ENCODE data around the gene WIZ.

The WIZ gene

DNA sequence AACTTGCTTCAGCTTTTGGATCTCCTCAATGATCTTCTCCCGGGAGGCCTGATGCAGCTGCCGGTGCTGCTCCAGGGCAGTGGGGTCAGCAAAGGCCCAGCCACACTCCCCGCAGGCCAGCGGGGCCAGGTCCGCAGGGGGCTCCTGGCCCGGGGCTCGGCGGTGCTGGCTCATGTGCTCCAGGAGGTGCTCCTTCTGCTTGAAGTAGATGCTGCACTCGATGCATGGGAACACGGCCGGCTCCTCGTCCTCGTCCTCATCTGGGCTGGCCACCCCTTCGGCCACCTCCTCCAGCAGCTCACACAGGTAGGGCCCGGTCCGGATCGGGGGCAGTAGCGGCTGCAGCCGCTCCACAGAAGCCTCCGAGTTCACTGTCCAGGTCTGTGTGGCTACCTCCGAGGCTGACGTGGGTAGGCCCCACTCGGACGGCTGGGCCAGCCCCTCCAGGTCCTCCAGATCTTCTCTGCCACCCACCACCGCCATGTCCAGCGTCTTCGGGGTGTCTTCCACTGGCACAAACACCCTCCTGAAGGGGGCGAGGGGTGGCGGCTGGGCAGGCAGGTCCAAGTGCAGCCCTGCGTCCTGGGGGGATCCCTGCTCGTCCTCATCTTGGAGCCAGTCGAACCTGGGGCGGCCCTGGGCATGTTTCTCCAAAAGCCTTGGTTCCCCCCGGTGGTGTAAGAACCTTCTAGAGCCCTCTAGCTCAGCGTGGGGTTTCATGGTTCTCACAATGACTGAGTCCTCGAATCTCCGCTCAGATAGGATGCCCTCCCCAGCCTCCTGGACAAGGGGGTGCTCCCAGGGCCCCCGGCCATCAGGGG is 9.7 kb downstream of the WIZ start:
- no peak for DNase-seq (ENCODE audit: low read depth)
- H3K4me3 ChIP-seq (ENCODE audit: low read depth, low read length): no peak overlapping the region
- TF ChIP-seq, protein P1, sequence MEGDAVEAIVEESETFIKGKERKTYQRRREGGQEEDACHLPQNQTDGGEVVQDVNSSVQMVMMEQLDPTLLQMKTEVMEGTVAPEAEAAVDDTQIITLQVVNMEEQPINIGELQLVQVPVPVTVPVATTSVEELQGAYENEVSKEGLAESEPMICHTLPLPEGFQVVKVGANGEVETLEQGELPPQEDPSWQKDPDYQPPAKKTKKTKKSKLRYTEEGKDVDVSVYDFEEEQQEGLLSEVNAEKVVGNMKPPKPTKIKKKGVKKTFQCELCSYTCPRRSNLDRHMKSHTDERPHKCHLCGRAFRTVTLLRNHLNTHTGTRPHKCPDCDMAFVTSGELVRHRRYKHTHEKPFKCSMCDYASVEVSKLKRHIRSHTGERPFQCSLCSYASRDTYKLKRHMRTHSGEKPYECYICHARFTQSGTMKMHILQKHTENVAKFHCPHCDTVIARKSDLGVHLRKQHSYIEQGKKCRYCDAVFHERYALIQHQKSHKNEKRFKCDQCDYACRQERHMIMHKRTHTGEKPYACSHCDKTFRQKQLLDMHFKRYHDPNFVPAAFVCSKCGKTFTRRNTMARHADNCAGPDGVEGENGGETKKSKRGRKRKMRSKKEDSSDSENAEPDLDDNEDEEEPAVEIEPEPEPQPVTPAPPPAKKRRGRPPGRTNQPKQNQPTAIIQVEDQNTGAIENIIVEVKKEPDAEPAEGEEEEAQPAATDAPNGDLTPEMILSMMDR (IDR thresholded peaks at IDR 0.05; ENCODE audit: low read depth, low read length, missing control alignments): no peak

DNA sequence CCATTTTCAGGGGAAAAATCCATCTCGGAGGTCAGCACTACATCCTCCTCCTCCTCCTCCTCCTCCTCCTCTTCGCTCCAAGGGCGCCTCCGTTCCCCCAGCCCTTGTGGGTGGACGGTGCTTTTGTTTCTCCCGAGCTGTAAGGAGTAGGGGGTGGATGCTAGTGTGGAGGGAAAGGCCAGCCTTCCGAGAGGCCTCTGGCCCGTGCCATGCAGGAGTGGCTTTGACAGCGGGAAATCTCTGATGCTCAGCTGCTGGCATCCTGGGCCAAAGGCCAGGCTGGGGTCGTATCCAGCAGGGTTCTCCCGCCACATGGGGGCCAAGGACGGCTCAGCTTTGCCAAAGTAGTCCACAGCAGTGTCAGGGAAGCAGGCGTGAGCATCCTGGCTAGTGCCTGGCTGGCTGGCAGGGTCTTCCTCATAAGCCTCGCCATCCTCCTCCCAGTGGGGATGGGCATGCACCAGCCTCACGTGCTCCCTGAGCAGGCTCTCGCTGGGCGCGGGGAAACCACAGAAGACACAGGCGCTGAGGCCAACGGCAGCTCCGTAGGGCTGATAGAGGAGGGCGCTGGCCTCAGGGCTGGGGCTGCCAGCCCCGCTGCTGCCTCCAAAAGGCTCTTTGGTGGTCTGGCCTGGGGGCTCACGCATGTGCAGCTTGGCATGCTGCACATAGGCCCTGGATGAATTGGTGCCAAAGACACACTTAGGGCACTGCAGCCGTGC is 10.5 kb downstream of the WIZ start:
- TF ChIP-seq, protein P1 (IDR thresholded peaks at IDR 0.05; ENCODE audit: low read depth, low read length, missing control alignments): no peak
- no peak for DNase-seq (ENCODE audit: low read depth)
- H3K4me3 ChIP-seq (ENCODE audit: low read depth, low read length): no peak overlapping the region

DNA sequence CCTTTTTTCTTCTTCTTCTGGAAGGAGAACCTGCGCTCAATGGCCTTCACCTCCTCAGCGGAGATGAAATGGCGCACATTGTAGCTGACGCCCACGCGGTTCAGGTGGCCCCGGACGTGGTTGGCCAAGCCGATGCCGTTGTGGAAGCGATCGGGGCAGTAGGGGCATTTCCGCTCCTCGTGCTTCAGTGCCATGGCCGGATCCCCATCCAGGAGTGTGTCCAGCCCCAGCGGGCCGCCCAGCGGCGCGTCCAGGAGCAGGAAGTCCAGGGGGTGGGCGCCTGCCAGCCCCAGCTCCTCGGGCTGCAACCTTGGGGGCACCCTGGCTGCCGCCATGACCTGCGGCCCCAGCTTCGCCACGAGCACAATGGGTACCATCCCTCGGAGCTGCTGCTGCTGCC is 11.2 kb downstream of the WIZ start:
- TF ChIP-seq, protein P1 (IDR thresholded peaks at IDR 0.05; ENCODE audit: low read depth, low read length, missing control alignments): no peak
- H3K4me3 ChIP-seq (ENCODE audit: low read depth, low read length): no peak overlapping the region
- no peak for DNase-seq (ENCODE audit: low read depth)

DNA sequence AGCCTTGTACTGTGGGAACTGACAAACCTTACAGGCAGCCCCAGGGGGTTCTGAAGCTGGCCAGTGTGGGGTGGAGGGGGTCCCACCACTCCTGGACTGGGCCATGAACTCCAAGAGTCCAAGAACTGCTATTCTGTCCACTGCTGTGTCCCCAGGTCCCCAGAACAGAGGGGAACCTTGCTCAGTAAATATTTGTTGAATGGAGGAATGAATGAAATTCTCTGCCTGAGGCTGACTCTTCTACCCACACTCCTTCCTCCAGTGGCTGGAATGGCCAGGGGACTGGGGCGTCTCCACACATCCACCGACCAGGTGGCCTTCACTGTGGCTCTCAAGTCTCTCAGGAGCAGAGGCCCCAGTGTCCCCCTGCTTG is 11.6 kb downstream of the WIZ start:
- H3K4me3 ChIP-seq (ENCODE audit: low read depth, low read length): no peak overlapping the region
- TF ChIP-seq, protein P1 (IDR thresholded peaks at IDR 0.05; ENCODE audit: low read depth, low read length, missing control alignments): no peak
- DNase-seq (ENCODE audit: low read depth): no peak

DNA sequence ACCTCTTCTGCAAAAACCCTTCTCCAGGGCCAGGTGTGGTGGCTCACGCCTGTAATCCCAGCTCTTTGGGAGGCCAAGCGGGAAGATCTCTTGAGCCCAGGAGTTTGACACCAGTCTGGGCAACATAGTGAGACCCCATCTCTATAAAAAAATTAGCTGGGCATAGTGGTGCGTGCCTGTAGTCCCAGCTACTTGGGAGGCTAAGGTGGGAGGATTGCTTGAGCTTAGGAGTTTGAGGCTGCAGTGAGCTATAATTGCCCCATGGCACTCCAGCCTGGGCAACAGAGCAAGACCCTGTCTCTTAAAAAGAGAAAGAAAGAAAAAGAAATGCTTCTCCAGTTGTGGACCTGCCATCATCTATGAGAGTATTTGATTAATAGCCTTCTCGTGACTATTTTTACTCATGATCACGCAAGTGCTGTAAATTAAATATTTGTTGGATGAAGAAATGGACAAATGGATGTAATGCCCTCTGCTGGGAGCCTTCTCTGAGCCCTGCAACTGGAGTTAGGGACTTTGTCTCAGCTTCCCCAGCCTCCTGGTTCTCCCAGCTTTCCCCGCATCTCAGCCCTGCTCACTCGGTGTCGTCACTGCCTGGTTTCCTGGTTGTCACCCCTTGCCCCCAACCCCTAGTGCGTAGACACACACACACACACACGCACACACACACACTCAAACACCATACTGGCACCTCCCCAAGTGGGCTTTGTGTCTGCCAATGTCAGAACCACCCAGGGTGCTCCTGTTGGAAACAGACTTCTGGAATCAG is 12.2 kb downstream of the WIZ start:
- DNase-seq (ENCODE audit: low read depth): no peak
- no peak overlapping the region for H3K4me3 ChIP-seq (ENCODE audit: low read depth, low read length)
- TF ChIP-seq, protein P1 (IDR thresholded peaks at IDR 0.05; ENCODE audit: low read depth, low read length, missing control alignments): no peak

DNA sequence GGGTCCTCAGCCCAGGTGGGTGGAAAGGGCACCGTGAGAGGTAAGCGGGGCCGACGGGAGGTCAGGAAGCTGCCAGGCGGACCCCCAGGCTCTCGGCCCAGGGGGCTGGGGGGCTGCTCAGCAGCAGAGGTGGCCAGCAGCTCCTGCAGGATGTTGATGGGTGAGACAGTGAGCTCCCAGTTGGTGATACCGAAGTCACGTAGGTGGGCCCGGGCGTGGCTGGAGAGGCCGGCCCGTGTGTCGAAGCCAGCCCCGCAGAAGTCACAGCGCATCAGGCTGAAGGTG is 13.0 kb downstream of the WIZ start:
- H3K4me3 ChIP-seq (ENCODE audit: low read depth, low read length): no peak overlapping the region
- TF ChIP-seq, protein P1 (IDR thresholded peaks at IDR 0.05; ENCODE audit: low read depth, low read length, missing control alignments): no peak
- DNase-seq (ENCODE audit: low read depth): no peak
